ENCODE data around the gene RAD51B. TPM values are rescaled to one million over a fixed set of nuclear protein-coding genes. Genes with fewer than 3 reads are reported as not detected.

Gene RAD51B
- total and polyA plus RNA-seq, 9 of the 15 experiments (the other 6 are each of a cell fraction or from before 2014, with no cell fraction given), result 8.5 to 17.3 (median 11.3) TPM

- H3K36me3 ChIP-seq (ENCODE audit: control insufficient read depth, insufficient read depth, low read length), result no peaks in the 10 kb centered on the region
- no peak overlapping the region for H2AFZ ChIP-seq (ENCODE audit: low read depth, low read length)
- H3K4me2 ChIP-seq (ENCODE audit: insufficient read depth, low read length), result no peak overlapping the region
- DNase-seq (ENCODE audit: extremely low read depth in 1 of 4, low spot score in 3 of 4), result no peak
- H3K9me1 ChIP-seq (ENCODE audit: control insufficient read depth, insufficient read depth, low read length), result no peaks in the 10 kb centered on the region
- no peak overlapping the region for H3K4me3 ChIP-seq
- H3K4me1 ChIP-seq (replicated peaks in 1 of 2; ENCODE audit: control insufficient read depth in 2 of 2, insufficient read depth in 2 of 2, low read length in 2 of 2), result peaks cover 0 to 2% of the 10 kb centered on the region in 2 experiments; a peak in 2 of 5 replicates
- POLR2A ChIA-PET, result no interaction called here
- no peaks in the 10 kb centered on the region for H4K20me1 ChIP-seq (replicated peaks; ENCODE audit: control insufficient read depth, insufficient read depth, low read length)
- BruUV-seq (replicated peaks), result no TSS peak
- 53% methylated on average over 7 of the region's 10 CpGs for WGBS (ENCODE audit: insufficient coverage, low coverage, missing lambda C conversion rate)
- H3K9ac ChIP-seq (ENCODE audit: insufficient read depth in 1 of 2, low read depth in 2 of 2, low read length in 2 of 2), result no peak overlapping the region
- no peak for ATAC-seq
- CTCF ChIA-PET (ENCODE audit: low intra/inter-chr PET ratio), result no interaction called here
- no peak overlapping the region for H3K27ac ChIP-seq (ENCODE audit: extremely low read depth, low read depth, low read length)
- H3K9me3 ChIP-seq (replicated peaks; ENCODE audit: control insufficient read depth, insufficient read depth, low read depth, low read length), result no peaks in the 10 kb centered on the region
- no peaks in the 10 kb centered on the region for H3K79me2 ChIP-seq (ENCODE audit: control insufficient read depth, insufficient read depth, low read length)
- H3K27me3 ChIP-seq (ENCODE audit: control insufficient read depth in 2 of 2, insufficient read depth in 2 of 2, low read length in 2 of 2), result no peaks in the 10 kb centered on the region
- intact Hi-C loops (cut with micrococcal nuclease), result no loop called here
- no peak for FAIRE-seq
- TF ChIP-seq ZNF316 (IDR thresholded peaks at IDR 0.05), result no peak
- TF ChIP-seq NFIC (IDR thresholded peaks at IDR 0.05), result peak; percentile 50; the same call in 1 of the 2 replicates
- TF ChIP-seq ZFX (CRISPR knock-in tag; IDR thresholded peaks at IDR 0.05), result no peak
- TF ChIP-seq ZSCAN29 (IDR thresholded peaks at IDR 0.05), result no peak
- no peak for TF ChIP-seq TAF9B (IDR thresholded peaks at IDR 0.05; ENCODE audit: partially characterized antibody)
- no peak for TF ChIP-seq ZNF146 (CRISPR knock-in tag; IDR thresholded peaks at IDR 0.05; ENCODE audit: unreplicated experiment)
- in situ Hi-C loops (cut with MboI), result no loop called here
Observed at GRCh38 chr14:68604822-68605221, 785.2 kb downstream of the RAD51B start.

- in situ Hi-C loops (cut with MboI), result no loop called here
- FAIRE-seq, result no peak
- TF ChIP-seq ZNF407 (IDR thresholded peaks at IDR 0.05; ENCODE audit: low read depth), result no peak
- TF ChIP-seq HOMEZ (CRISPR knock-in tag; IDR thresholded peaks at IDR 0.05), result no peak
Observed at GRCh38 chr14:68606176-68606575, 786.6 kb downstream of the RAD51B start.

More at GRCh38 chr14:68606176-68606575, 786.6 kb downstream of the RAD51B start:
- CTCF ChIA-PET (ENCODE audit: low intra/inter-chr PET ratio), result no interaction called here
- 28% methylated on average over 2 of the region's 3 CpGs for WGBS (ENCODE audit: insufficient coverage, low coverage, missing lambda C conversion rate)
- H3K27ac ChIP-seq (ENCODE audit: extremely low read depth, low read depth, low read length), result no peak overlapping the region
- H3K4me2 ChIP-seq (ENCODE audit: insufficient read depth, low read length), result no peak overlapping the region
- no peak overlapping the region for H3K9ac ChIP-seq (ENCODE audit: insufficient read depth in 1 of 2, low read depth in 2 of 2, low read length in 2 of 2)
- H3K4me1 ChIP-seq (replicated peaks in 1 of 2; ENCODE audit: control insufficient read depth in 2 of 2, insufficient read depth in 2 of 2, low read length in 2 of 2), result peaks cover 0 to 2% of the 10 kb centered on the region in 2 experiments; a peak in 2 of 5 replicates
- no peaks in the 10 kb centered on the region for H3K27me3 ChIP-seq (ENCODE audit: control insufficient read depth in 2 of 2, insufficient read depth in 2 of 2, low read length in 2 of 2)
- no peaks in the 10 kb centered on the region for H3K9me3 ChIP-seq (replicated peaks; ENCODE audit: control insufficient read depth, insufficient read depth, low read depth, low read length)
- no TSS peak for BruUV-seq (replicated peaks)
- H3K79me2 ChIP-seq (ENCODE audit: control insufficient read depth, insufficient read depth, low read length), result no peaks in the 10 kb centered on the region
- intact Hi-C loops (cut with micrococcal nuclease), result no loop called here
- POLR2A ChIA-PET, result no interaction called here
- no peak for ATAC-seq
- no peaks in the 10 kb centered on the region for H3K9me1 ChIP-seq (ENCODE audit: control insufficient read depth, insufficient read depth, low read length)
- H2AFZ ChIP-seq (ENCODE audit: low read depth, low read length), result no peak overlapping the region
- no peak overlapping the region for H3K4me3 ChIP-seq
- H4K20me1 ChIP-seq (replicated peaks; ENCODE audit: control insufficient read depth, insufficient read depth, low read length), result no peaks in the 10 kb centered on the region
- DNase-seq (ENCODE audit: extremely low read depth in 1 of 4, low spot score in 3 of 4), result no peak
- no peaks in the 10 kb centered on the region for H3K36me3 ChIP-seq (ENCODE audit: control insufficient read depth, insufficient read depth, low read length)

Measured in K562 (cell line).